KG1 (cell line): ENCODE measurements around the gene ABCG5.

ENCODE experiments used
- DNase-seq: peaks from one replicate; lab custom pipeline; 2025; lab: John Stamatoyannopoulos, UW

Gene ABCG5

GRCh38 chr2:43806719-43807031 is 32.0 kb downstream of the ABCG5 start:
- DNase-seq: no peak

- DNase-seq: no peak
Observed at GRCh38 chr2:43803113-43803512, 35.5 kb downstream of the ABCG5 start.

GRCh38 chr2:43802135-43802534 is 36.5 kb downstream of the ABCG5 start:
- DNase-seq: no peak

- no peak for DNase-seq
Observed at GRCh38 chr2:43800894-43801293, 37.7 kb downstream of the ABCG5 start.

GRCh38 chr2:43798300-43798699 is 40.3 kb downstream of the ABCG5 start:
- no peak for DNase-seq

- DNase-seq: no peak
Observed at GRCh38 chr2:43796206-43796605, 42.4 kb downstream of the ABCG5 start.

- DNase-seq: no peak
Observed at GRCh38 chr2:43794956-43795355, 43.7 kb downstream of the ABCG5 start.

GRCh38 chr2:43792653-43793052 is 46.0 kb downstream of the ABCG5 start:
- DNase-seq: no peak

- DNase-seq: no peak
Observed at GRCh38 chr2:43791035-43791765, 47.4 kb downstream of the ABCG5 start.

- no peak for DNase-seq
Observed at GRCh38 chr2:43790147-43790546, 48.5 kb downstream of the ABCG5 start.

- DNase-seq: no peak
Observed at GRCh38 chr2:43788646-43789045, 50.0 kb downstream of the ABCG5 start.

GRCh38 chr2:43787895-43788294 is 50.7 kb downstream of the ABCG5 start:
- DNase-seq: no peak

GRCh38 chr2:43778233-43778632 is 60.4 kb downstream of the ABCG5 start:
- no peak for DNase-seq

- DNase-seq: no peak
Observed at GRCh38 chr2:43777306-43777926, 61.2 kb downstream of the ABCG5 start.

GRCh38 chr2:43776324-43776723 is 62.3 kb downstream of the ABCG5 start:
- DNase-seq: no peak

GRCh38 chr2:43774617-43775016 is 64.0 kb downstream of the ABCG5 start:
- DNase-seq: no peak

- peak; percentile 69 for DNase-seq
Observed at GRCh38 chr2:43773876-43774613, 64.6 kb downstream of the ABCG5 start, which contains the start of gene DYNC2LI1. DYNC2LI1 (plus strand) TSS chr2:43774039; CDS start chr2:43774139, 100 bp downstream.

- DNase-seq: no peak
Observed at GRCh38 chr2:43766006-43766405, 72.6 kb downstream of the ABCG5 start.

- DNase-seq: no peak
Observed at GRCh38 chr2:43764086-43764705, 74.4 kb downstream of the ABCG5 start.

- no peak for DNase-seq
Observed at GRCh38 chr2:43763091-43763490, 75.5 kb downstream of the ABCG5 start.
